Measurements from ENCODE around the gene FRRS1. TPM values are rescaled to one million over a fixed set of nuclear protein-coding genes. Genes with fewer than 3 reads are reported as not detected.

The FRRS1 gene
- total RNA-seq, 4 donors from 2014 or later: 3.6 to 13.1 (median 7.3) TPM

DNA sequence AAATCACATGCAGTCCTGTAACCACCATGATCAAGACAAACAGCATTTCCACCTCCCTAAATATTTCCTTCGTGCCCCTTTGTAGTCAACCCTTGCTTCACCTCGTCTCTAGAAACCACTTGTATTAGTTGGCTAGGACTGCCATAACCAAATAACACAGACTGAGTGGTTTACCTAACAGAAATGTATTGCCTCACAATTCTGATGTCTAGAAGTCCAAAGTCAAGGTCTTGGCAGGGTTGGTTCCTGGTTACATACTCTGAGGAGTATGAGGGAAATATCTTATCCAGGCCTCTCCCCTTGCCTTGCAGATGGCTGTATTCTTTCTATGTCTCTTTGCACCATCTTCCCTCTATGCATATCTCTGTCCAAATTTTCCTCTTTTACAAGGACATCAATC is 23.3 kb upstream of the FRRS1 start:
- TF ChIP-seq, protein P1, sequence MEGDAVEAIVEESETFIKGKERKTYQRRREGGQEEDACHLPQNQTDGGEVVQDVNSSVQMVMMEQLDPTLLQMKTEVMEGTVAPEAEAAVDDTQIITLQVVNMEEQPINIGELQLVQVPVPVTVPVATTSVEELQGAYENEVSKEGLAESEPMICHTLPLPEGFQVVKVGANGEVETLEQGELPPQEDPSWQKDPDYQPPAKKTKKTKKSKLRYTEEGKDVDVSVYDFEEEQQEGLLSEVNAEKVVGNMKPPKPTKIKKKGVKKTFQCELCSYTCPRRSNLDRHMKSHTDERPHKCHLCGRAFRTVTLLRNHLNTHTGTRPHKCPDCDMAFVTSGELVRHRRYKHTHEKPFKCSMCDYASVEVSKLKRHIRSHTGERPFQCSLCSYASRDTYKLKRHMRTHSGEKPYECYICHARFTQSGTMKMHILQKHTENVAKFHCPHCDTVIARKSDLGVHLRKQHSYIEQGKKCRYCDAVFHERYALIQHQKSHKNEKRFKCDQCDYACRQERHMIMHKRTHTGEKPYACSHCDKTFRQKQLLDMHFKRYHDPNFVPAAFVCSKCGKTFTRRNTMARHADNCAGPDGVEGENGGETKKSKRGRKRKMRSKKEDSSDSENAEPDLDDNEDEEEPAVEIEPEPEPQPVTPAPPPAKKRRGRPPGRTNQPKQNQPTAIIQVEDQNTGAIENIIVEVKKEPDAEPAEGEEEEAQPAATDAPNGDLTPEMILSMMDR (IDR thresholded peaks at IDR 0.05): no peak
- no peak for DNase-seq (ENCODE audit: low spot score)
- ATAC-seq (ENCODE audit: low FRiP score): no peak

DNA sequence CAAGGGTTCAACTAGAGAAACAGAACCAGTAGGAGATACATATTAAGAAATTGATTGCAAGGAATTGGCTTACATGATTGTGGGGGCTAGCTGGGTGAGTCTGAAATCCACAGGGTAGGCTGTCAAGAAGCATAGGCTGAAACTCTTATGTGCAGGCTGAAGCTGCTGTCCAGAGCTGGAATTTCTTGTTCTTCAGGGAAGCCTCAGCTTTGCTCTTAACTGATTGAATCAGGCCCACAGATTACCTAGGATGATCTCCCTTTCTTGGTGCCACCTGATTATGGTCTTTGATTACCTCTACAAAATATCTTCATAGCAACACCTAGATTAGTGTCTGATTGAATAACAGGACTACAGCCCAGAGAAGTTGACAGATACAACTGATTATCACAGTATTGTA is 22.5 kb upstream of the FRRS1 start:
- DNase-seq (ENCODE audit: low spot score): no peak
- ATAC-seq (ENCODE audit: low FRiP score): no peak
- TF ChIP-seq, protein P1 (IDR thresholded peaks at IDR 0.05): no peak

DNA sequence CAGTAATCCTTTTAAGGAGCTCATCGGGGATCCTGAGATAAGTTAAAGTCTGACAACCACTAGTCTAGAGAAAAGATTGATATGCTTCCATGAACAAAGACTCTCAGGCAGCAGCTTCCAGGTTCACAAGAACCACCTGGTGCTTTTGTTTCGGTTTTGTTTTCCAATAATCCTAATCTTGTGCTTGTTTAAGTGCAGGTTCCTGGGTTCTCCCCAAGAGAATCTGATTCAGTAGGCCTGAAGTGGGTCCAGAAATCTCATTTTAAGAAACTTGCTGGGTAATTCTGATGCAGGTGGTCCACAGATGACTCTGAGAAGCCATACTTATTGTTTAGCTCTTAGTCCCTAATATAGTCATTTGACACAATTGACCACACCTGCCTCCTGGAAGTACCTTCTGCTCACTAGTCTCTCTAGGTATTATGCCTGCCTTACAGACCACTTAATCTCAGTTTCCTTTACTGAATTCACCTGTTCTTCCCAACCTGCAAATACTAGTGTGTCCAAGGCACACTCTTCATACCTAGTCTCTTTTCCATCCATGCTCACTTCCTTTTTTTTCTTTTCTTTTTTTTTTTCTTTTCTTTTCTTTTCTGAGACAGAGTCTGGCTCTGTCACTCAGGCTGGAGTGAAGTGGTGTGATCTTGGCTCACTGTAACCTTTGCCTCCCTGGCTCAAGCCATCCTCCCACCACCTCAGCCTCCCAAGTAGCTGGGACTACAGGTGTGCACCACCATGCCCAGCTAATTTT is 20.5 kb upstream of the FRRS1 start:
- TF ChIP-seq, protein P1 (IDR thresholded peaks at IDR 0.05): no peak
- ATAC-seq (ENCODE audit: low FRiP score) (no peak), DNase-seq (ENCODE audit: low spot score) (no peak)

DNA sequence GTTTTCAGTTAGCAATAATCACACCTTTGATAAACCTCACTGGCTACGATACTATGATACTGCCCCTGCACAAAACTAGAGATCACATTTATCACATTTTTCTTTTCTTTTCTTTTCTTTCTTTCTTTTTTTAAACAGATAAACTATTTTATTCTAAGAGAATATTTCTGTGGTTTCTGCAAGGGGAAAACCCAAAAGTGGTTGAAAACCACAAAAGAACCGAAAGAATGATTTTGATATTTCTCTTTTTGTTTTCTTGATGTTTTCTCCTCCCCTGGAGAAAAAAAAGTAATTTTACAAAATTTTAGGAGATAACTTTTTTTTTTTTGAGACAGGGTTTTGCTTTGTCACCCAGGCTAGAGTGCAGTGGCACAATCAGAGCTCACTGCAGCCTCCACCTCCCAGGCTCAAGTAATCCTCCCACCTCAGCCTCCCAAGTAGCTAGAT is 18.4 kb upstream of the FRRS1 start:
- ATAC-seq (ENCODE audit: low FRiP score): no peak
- DNase-seq (ENCODE audit: low spot score): no peak
- TF ChIP-seq, protein P1 (IDR thresholded peaks at IDR 0.05): no peak

DNA sequence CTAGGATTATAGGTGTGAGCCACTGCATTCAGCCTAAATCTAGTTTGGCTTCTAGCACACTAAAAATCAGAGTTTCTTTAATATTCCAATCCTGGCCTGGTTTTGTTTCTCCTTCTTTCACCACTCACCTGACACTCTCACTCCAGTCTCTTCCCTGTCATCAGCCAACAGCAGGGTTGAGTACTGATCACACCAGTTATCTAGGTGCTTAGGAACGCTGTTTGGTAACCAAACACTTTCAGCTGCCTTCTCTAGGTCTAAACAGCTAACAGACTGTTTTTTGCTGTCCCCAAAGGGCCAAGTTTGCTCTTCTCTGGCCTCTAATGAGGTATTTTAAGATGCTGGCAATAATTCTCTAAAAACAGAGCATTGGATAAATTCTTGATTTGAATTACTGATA is 17.7 kb upstream of the FRRS1 start:
- DNase-seq (ENCODE audit: low spot score) (no peak), ATAC-seq (ENCODE audit: low FRiP score) (no peak)
- TF ChIP-seq, protein P1 (IDR thresholded peaks at IDR 0.05): no peak

DNA sequence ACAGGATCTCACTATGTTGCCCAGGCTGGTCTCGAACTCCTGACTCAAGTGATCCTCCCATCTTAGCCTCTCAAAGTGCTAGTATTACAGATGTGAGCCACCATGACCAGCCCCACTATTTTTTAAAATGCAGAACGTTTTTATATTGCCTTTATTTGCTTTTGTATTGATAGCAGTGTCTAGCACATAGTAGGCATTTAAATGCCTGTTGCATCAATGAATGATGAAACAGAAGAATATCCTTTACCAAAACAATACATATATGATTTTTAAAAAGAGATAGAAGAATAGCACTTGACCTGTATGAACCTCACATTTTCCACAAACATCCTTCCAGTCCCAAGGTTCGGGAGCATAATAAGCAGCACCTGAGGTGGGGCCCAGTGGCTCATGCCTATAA is 16.5 kb upstream of the FRRS1 start:
- TF ChIP-seq, protein P1 (IDR thresholded peaks at IDR 0.05): no peak
- ATAC-seq (ENCODE audit: low FRiP score) (no peak), DNase-seq (ENCODE audit: low spot score) (no peak)

DNA sequence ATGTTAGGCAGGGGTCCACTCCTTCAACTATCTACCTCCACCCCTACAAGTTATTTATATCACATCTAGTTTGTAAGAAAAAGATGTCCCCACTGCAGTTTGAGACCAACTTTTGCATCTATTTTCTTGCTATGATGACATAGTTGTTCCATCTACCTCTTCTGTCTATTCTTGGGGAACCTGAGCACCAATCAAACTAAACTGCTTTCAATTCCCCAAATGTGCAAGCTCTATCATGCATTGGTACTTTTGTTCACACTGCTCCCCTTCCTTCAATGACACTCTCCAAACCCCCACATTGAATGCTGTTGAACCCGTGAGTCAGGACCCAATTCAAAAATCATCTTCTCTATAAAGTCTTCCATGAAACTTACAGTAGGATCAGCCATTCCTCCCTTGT is 16.0 kb upstream of the FRRS1 start:
- no peak for ATAC-seq (ENCODE audit: low FRiP score)
- no peak for DNase-seq (ENCODE audit: low spot score)
- TF ChIP-seq, protein P1 (IDR thresholded peaks at IDR 0.05): no peak
